WTC11 (cell line): Measurements from ENCODE around the gene RNF181. TPM values are rescaled to one million over a fixed set of nuclear protein-coding genes. Genes with fewer than 3 reads are reported as not detected.

ENCODE experiments used
- ATAC-seq: fragments of 200-7000 bp; cut with Tn5 transposase; 2 replicates; pipeline ENCODE4 v1.10.0; 2021; ENCODE audit warnings: mild to moderate bottlenecking, moderate library complexity
- CTCF ChIA-PET: fragments of 300-600 bp; sonication (Branson Sonifier 250); formaldehyde crosslinking; loops from one replicate; lab custom pipeline; 2021; ENCODE audit warnings: antibody characterized with exemption; lab: Charles Lee
- POLR2A ChIA-PET: fragments of 350-600 bp; sonication (Branson Sonifier 250); formaldehyde crosslinking; loops from one replicate; lab custom pipeline; 2021; ENCODE audit warnings: antibody characterized with exemption; lab: Charles Lee
- DNase-seq: peaks from one replicate; pipeline ENCODE4 v3.0.0; 2021; ENCODE audit warnings: low spot score
- H3K27ac Mint-ChIP-seq: 2 replicates; pipeline ENCODE4 v1.8.0; 2021; ENCODE audit warnings: mixed read lengths
- H3K27me3 Mint-ChIP-seq: 2 replicates; pipeline ENCODE4 v1.8.0; 2021; ENCODE audit warnings: low read depth, mild to moderate bottlenecking, moderate library complexity, mixed read lengths
- H3K36me3 Mint-ChIP-seq: 2 replicates; pipeline ENCODE4 v1.8.0; 2021; ENCODE audit warnings: mixed read lengths
- H3K4me1 Mint-ChIP-seq: 2 replicates; pipeline ENCODE4 v1.8.0; 2022; ENCODE audit warnings: mixed read lengths
- H3K4me3 Mint-ChIP-seq: 2 replicates; pipeline ENCODE4 v1.8.0; 2021; ENCODE audit warnings: mild to moderate bottlenecking, moderate library complexity, mixed read lengths
- H3K9me3 Mint-ChIP-seq: 2 replicates; pipeline ENCODE4 v1.8.0; 2021; ENCODE audit warnings: mixed read lengths
- CBFB ChIP-seq: sonication (generic); formaldehyde crosslinking; IDR thresholded peaks from 2 replicates; pipeline ENCODE4 v1.8.1; 2022; ENCODE audit warnings: mild to moderate bottlenecking, low read depth, missing genetic modification reagents
- CREM ChIP-seq: sonication (generic); formaldehyde crosslinking; IDR thresholded peaks from 2 replicates; pipeline ENCODE4 v1.8.1; 2022; ENCODE audit warnings: mild to moderate bottlenecking, missing genetic modification reagents, moderate library complexity
- ELF4 ChIP-seq: sonication (generic); formaldehyde crosslinking; IDR thresholded peaks from 2 replicates; pipeline ENCODE4 v1.8.1; 2022; ENCODE audit warnings: low read depth, mild to moderate bottlenecking, moderate library complexity, missing genetic modification reagents
- ESRRA ChIP-seq: sonication (generic); formaldehyde crosslinking; IDR thresholded peaks from 2 replicates; pipeline ENCODE4 v1.8.1; 2022; ENCODE audit warnings: mild to moderate bottlenecking, missing genetic modification reagents, borderline replicate concordance
- FOXP1 ChIP-seq: sonication (generic); formaldehyde crosslinking; IDR thresholded peaks from 2 replicates; pipeline ENCODE4 v1.8.0; 2022; ENCODE audit warnings: missing genetic modification reagents, mild to moderate bottlenecking, moderate library complexity, borderline replicate concordance
- HMGA2 ChIP-seq: fragments of 250-450 bp; sonication (Bioruptor Pico); IDR thresholded peaks from 2 replicates; pipeline ENCODE4 v1.4.0; 2021; ENCODE audit warnings: mild to moderate bottlenecking, moderate library complexity
- JUN ChIP-seq: sonication (generic); formaldehyde crosslinking; IDR thresholded peaks from 2 replicates; pipeline ENCODE4 v1.8.0; 2023; ENCODE audit warnings: mild to moderate bottlenecking, missing genetic modification reagents
- MYBL2 ChIP-seq: sonication (generic); formaldehyde crosslinking; IDR thresholded peaks from 2 replicates; pipeline ENCODE4 v1.8.1; 2023; ENCODE audit warnings: mild to moderate bottlenecking, moderate library complexity, missing genetic modification reagents
- NR1H2 ChIP-seq: sonication (generic); formaldehyde crosslinking; IDR thresholded peaks from 2 replicates; pipeline ENCODE4 v1.9.0; 2021; ENCODE audit warnings: mild to moderate bottlenecking, moderate library complexity, missing genetic modification reagents
- RORB ChIP-seq: fragments of 250-450 bp; sonication (Bioruptor Pico); IDR thresholded peaks from 2 replicates; pipeline ENCODE4 v1.9.0; 2021; ENCODE audit warnings: mild to moderate bottlenecking
- TEAD1 ChIP-seq: sonication (generic); formaldehyde crosslinking; IDR thresholded peaks from 2 replicates; pipeline ENCODE4 v1.8.0; 2022; ENCODE audit warnings: mild to moderate bottlenecking, missing genetic modification reagents
- TEAD4 ChIP-seq: sonication (generic); formaldehyde crosslinking; IDR thresholded peaks from 2 replicates; pipeline ENCODE4 v1.8.0; 2022; ENCODE audit warnings: mild to moderate bottlenecking, missing genetic modification reagents
- ZBTB21 ChIP-seq: sonication (generic); formaldehyde crosslinking; IDR thresholded peaks from 2 replicates; pipeline ENCODE4 v1.8.1; 2023; ENCODE audit warnings: mild to moderate bottlenecking, missing genetic modification reagents, borderline replicate concordance
- ZNF416 ChIP-seq: fragments of 250-450 bp; sonication (Bioruptor Pico); IDR thresholded peaks from 2 replicates; pipeline ENCODE4 v1.9.0; 2021; ENCODE audit warnings: mild to moderate bottlenecking, inconsistent platforms
- total RNA-seq: library from RNA; stranded (reverse); gene quantifications from 3 replicates; pipeline ENCODE4 v1.2.3, GENCODE V29; 2021
- TF ChIP-seq, protein P1 (sequence below): fragments of 200-600 bp; IDR thresholded peaks from 2 replicates; pipeline ENCODE4 v1.8.0; 2022; ENCODE audit warnings: antibody characterized with exemption
- TF ChIP-seq, protein P2 (sequence below): sonication (generic); formaldehyde crosslinking; IDR thresholded peaks from 2 replicates; pipeline ENCODE4 v1.8.0; 2022; ENCODE audit warnings: mild to moderate bottlenecking, missing genetic modification reagents
- TF ChIP-seq, protein P3 (sequence below): fragments of 250-450 bp; sonication (Bioruptor Pico); IDR thresholded peaks from 2 replicates; pipeline ENCODE4 v1.8.0; 2021; ENCODE audit warnings: mild to moderate bottlenecking
- TF ChIP-seq, protein P4 (sequence below): sonication (generic); formaldehyde crosslinking; IDR thresholded peaks from 2 replicates; pipeline ENCODE4 v1.8.0; 2022; ENCODE audit warnings: mild to moderate bottlenecking, missing genetic modification reagents
- TF ChIP-seq, protein P5 (sequence below): fragments of 250-450 bp; sonication (Bioruptor Pico); IDR thresholded peaks from 2 replicates; pipeline ENCODE4 v1.9.0; 2021; ENCODE audit warnings: mild to moderate bottlenecking, borderline replicate concordance
- TF ChIP-seq, protein P6 (sequence below): fragments of 250-450 bp; sonication (Bioruptor Pico); IDR thresholded peaks from 2 replicates; pipeline ENCODE4 v1.9.0; 2021; ENCODE audit warnings: mild to moderate bottlenecking

Gene RNF181
- total RNA-seq, 1 experiment from 2014 or later = 95.4 TPM

DNA sequence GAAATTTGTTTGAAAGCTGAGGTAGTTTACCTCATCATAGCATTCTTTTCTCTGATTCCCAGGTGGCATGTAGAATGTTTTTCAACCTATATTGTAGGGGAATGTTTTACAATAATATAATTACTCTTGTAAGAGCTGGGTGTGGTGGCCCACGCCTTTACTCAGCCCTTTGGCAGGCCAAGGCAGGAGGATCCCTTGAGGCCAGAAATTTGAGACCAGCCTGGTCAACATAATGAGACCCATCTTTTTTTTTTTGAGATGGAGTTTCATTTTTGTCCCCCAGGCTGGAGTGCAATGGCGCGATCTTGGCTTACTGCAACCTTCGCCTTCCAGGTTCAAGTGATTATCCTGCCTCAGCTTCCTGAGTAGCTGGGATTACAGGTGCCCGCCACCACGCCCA lies 24.1 kb downstream of the RNF181 start:
- CTCF ChIA-PET = interaction anchor here (3.2 kb wide), 1 partner anchor 18 kb away, joined by 13 read pairs; no protein-coding TSS in a partner anchor
- no peaks in the 10 kb centered on the region for H3K9me3 Mint-ChIP-seq
- ATAC-seq = no peak
- TF ChIP-seq ELF4 (CRISPR knock-in tag) (no peak), CBFB (CRISPR knock-in tag) (no peak), NR1H2 (CRISPR knock-in tag) (no peak), RORB (no peak), ZBTB21 (CRISPR knock-in tag) (no peak), HMGA2 (CRISPR knock-in tag) (no peak), TEAD1 (CRISPR knock-in tag) (no peak), ZNF416 (no peak), JUN (no peak)
- TF ChIP-seq, protein P1, sequence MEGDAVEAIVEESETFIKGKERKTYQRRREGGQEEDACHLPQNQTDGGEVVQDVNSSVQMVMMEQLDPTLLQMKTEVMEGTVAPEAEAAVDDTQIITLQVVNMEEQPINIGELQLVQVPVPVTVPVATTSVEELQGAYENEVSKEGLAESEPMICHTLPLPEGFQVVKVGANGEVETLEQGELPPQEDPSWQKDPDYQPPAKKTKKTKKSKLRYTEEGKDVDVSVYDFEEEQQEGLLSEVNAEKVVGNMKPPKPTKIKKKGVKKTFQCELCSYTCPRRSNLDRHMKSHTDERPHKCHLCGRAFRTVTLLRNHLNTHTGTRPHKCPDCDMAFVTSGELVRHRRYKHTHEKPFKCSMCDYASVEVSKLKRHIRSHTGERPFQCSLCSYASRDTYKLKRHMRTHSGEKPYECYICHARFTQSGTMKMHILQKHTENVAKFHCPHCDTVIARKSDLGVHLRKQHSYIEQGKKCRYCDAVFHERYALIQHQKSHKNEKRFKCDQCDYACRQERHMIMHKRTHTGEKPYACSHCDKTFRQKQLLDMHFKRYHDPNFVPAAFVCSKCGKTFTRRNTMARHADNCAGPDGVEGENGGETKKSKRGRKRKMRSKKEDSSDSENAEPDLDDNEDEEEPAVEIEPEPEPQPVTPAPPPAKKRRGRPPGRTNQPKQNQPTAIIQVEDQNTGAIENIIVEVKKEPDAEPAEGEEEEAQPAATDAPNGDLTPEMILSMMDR = no peak
- TF ChIP-seq, protein P2, sequence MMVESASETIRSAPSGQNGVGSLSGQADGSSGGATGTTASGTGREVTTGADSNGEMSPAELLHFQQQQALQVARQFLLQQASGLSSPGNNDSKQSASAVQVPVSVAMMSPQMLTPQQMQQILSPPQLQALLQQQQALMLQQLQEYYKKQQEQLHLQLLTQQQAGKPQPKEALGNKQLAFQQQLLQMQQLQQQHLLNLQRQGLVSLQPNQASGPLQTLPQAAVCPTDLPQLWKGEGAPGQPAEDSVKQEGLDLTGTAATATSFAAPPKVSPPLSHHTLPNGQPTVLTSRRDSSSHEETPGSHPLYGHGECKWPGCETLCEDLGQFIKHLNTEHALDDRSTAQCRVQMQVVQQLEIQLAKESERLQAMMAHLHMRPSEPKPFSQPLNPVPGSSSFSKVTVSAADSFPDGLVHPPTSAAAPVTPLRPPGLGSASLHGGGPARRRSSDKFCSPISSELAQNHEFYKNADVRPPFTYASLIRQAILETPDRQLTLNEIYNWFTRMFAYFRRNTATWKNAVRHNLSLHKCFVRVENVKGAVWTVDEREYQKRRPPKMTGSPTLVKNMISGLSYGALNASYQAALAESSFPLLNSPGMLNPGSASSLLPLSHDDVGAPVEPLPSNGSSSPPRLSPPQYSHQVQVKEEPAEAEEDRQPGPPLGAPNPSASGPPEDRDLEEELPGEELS = no peak
- TF ChIP-seq, protein P3, sequence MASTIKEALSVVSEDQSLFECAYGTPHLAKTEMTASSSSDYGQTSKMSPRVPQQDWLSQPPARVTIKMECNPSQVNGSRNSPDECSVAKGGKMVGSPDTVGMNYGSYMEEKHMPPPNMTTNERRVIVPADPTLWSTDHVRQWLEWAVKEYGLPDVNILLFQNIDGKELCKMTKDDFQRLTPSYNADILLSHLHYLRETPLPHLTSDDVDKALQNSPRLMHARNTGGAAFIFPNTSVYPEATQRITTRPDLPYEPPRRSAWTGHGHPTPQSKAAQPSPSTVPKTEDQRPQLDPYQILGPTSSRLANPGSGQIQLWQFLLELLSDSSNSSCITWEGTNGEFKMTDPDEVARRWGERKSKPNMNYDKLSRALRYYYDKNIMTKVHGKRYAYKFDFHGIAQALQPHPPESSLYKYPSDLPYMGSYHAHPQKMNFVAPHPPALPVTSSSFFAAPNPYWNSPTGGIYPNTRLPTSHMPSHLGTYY (CRISPR knock-in tag) = no peak
- TF ChIP-seq, protein P4, sequence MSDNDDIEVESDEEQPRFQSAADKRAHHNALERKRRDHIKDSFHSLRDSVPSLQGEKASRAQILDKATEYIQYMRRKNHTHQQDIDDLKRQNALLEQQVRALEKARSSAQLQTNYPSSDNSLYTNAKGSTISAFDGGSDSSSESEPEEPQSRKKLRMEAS (CRISPR knock-in tag) = no peak
- no peak for DNase-seq
- peaks cover 35% of the 10 kb centered on the region for H3K36me3 Mint-ChIP-seq
- no peak overlapping the region for H3K4me3 Mint-ChIP-seq
- peaks cover 6% of the 10 kb centered on the region for H3K4me1 Mint-ChIP-seq
- H3K27me3 Mint-ChIP-seq = no peaks in the 10 kb centered on the region
- no peak overlapping the region for H3K27ac Mint-ChIP-seq
- POLR2A ChIA-PET = no interaction called here

DNA sequence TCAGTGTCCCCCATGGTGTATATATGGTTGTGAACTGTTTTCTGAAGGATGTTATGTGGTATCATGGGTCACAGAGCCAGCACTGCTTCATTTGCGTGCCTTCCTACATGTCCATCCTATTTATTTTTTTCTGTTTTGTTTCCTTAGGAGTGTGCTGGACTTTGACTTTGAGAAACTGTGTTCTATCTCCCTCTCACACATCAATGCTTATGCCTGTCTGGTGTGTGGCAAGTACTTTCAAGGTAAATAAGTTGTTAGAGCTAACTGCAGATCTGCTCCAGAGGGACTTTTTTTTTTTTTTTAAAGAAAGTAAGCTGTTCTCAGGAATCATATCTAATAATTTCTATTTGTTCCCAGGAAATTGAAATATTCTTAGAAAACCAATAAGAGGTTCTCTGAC lies 25.8 kb downstream of the RNF181 start:
- Mint-ChIP-seq H3K4me3 (no peak overlapping the region), H3K36me3 (peaks cover 51% of the 10 kb centered on the region), H3K9me3 (no peaks in the 10 kb centered on the region), H3K27ac (no peak overlapping the region)
- POLR2A ChIA-PET = no interaction called here
- TF ChIP-seq CREM (no peak), ESRRA (no peak), FOXP1 (CRISPR knock-in tag) (no peak), TEAD4 (CRISPR knock-in tag) (no peak), MYBL2 (CRISPR knock-in tag) (no peak)
- TF ChIP-seq, protein P5, sequence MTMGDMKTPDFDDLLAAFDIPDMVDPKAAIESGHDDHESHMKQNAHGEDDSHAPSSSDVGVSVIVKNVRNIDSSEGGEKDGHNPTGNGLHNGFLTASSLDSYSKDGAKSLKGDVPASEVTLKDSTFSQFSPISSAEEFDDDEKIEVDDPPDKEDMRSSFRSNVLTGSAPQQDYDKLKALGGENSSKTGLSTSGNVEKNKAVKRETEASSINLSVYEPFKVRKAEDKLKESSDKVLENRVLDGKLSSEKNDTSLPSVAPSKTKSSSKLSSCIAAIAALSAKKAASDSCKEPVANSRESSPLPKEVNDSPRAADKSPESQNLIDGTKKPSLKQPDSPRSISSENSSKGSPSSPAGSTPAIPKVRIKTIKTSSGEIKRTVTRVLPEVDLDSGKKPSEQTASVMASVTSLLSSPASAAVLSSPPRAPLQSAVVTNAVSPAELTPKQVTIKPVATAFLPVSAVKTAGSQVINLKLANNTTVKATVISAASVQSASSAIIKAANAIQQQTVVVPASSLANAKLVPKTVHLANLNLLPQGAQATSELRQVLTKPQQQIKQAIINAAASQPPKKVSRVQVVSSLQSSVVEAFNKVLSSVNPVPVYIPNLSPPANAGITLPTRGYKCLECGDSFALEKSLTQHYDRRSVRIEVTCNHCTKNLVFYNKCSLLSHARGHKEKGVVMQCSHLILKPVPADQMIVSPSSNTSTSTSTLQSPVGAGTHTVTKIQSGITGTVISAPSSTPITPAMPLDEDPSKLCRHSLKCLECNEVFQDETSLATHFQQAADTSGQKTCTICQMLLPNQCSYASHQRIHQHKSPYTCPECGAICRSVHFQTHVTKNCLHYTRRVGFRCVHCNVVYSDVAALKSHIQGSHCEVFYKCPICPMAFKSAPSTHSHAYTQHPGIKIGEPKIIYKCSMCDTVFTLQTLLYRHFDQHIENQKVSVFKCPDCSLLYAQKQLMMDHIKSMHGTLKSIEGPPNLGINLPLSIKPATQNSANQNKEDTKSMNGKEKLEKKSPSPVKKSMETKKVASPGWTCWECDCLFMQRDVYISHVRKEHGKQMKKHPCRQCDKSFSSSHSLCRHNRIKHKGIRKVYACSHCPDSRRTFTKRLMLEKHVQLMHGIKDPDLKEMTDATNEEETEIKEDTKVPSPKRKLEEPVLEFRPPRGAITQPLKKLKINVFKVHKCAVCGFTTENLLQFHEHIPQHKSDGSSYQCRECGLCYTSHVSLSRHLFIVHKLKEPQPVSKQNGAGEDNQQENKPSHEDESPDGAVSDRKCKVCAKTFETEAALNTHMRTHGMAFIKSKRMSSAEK (CRISPR knock-in tag) = no peak
- TF ChIP-seq, protein P6, sequence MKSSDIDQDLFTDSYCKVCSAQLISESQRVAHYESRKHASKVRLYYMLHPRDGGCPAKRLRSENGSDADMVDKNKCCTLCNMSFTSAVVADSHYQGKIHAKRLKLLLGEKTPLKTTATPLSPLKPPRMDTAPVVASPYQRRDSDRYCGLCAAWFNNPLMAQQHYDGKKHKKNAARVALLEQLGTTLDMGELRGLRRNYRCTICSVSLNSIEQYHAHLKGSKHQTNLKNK = no peak
- TF ChIP-seq, all 79 proteins: peak for 0
- H3K4me1 Mint-ChIP-seq = peaks cover 6% of the 10 kb centered on the region
- CTCF ChIA-PET = interaction anchor here (2.1 kb wide), 1 partner anchor 16 kb away, joined by 10 read pairs; no protein-coding TSS in a partner anchor
- no peaks in the 10 kb centered on the region for H3K27me3 Mint-ChIP-seq
- DNase-seq (no peak), ATAC-seq (no peak)
